GM12801 (cell line): ENCODE data around the gene NDST1.

Experiments used
- TF ChIP-seq, protein P1 (sequence below): IDR thresholded peaks from one replicate; pipeline ENCODE4 v1.5.1; 2011; ENCODE audit warnings: control low read depth; ENCODE audit not compliant: insufficient read length; ENCODE audit errors: extremely low read depth

The NDST1 gene

DNA sequence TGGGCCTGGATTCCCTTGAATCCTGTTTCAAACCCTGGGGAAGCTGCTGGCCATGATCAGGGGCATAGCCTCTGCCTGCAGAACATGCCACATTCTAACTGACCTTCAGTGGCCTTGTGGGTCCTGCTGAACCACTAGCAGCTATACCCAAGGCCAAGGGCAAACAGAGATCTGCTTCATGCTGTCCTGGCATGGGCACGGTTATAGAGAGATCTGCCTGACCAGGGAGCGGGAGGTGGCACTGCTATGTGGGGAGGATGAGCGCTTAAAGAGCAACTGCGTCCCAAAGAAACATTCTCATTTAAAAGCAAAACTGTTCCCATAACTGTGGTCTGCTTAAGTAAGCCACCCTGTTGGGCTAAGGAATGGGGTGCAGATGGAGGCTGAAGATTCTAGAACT lies 96.1 kb downstream of the NDST1 start:
- TF ChIP-seq, protein P1, sequence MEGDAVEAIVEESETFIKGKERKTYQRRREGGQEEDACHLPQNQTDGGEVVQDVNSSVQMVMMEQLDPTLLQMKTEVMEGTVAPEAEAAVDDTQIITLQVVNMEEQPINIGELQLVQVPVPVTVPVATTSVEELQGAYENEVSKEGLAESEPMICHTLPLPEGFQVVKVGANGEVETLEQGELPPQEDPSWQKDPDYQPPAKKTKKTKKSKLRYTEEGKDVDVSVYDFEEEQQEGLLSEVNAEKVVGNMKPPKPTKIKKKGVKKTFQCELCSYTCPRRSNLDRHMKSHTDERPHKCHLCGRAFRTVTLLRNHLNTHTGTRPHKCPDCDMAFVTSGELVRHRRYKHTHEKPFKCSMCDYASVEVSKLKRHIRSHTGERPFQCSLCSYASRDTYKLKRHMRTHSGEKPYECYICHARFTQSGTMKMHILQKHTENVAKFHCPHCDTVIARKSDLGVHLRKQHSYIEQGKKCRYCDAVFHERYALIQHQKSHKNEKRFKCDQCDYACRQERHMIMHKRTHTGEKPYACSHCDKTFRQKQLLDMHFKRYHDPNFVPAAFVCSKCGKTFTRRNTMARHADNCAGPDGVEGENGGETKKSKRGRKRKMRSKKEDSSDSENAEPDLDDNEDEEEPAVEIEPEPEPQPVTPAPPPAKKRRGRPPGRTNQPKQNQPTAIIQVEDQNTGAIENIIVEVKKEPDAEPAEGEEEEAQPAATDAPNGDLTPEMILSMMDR: no peak

DNA sequence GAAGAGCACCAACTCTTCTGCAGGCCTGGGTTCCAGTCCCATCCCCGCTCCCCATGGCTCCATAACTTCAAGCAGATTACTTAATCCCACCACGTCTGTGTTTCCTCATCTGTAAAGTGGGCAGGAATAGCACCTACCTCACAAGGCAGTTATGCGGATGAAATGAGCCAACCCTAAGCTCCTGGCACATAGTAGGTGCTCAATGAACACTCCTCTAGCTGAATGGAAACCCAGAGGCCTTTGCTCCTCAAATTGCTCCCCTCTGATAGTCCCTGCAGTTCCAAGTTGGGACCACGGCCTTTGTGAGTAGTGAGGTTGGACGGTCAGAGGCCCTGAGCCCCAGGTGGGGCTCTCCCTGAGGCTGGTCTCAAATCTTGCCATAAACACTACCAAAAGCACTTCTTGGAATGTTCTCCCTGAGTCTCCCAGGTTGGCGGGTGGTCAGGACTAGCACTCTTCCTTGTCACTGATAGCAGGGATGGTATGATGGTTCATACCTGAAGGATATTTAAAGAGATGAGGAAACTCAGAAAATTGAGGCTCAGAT lies 97.0 kb downstream of the NDST1 start:
- TF ChIP-seq, protein P1: no peak

- TF ChIP-seq, protein P1: no peak
Measured at GRCh38 chr5:150605546-150605945, 97.6 kb downstream of the NDST1 start.

GRCh38 chr5:150606476-150606875 lies 98.5 kb downstream of the NDST1 start:
- TF ChIP-seq, protein P1: no peak

- TF ChIP-seq, protein P1: no peak
Measured at GRCh38 chr5:150607105-150607504, 99.2 kb downstream of the NDST1 start.
